Neutrophil (primary cell): Measurements from ENCODE around the gene MFN1.

Experiments used
- H3K27ac ChIP-seq: fragments of 200-600 bp; sonication (generic); 2 replicates; pipeline ENCODE4 v1.5.1; 2016; ENCODE audit warnings: mild to moderate bottlenecking, moderate library complexity
- H3K27me3 ChIP-seq: fragments of 200-600 bp; sonication (generic); 2 replicates; pipeline ENCODE4 v1.6.0; 2016; ENCODE audit warnings: mild to moderate bottlenecking
- H3K36me3 ChIP-seq: fragments of 200-600 bp; sonication (generic); 2 replicates; pipeline ENCODE4 v1.5.1; 2017
- H3K4me1 ChIP-seq, 2 experiments: fragments of 200-600 bp in 1 of 2; sonication (generic) in 1 of 2; 1 replicate in 1 of 2; 2 replicates in 1 of 2; pipeline versions ENCODE4 v1.5.1 to v1.6.1; 2013 to 2016; ENCODE audit warnings: low read depth in 1 of 2, low read length in 1 of 2, mild to moderate bottlenecking in 1 of 2, moderate library complexity in 1 of 2; ENCODE audit not compliant: control insufficient read depth in 1 of 2, insufficient read depth in 1 of 2
- H3K4me3 ChIP-seq, 2 experiments: fragments of 200-600 bp in 1 of 2; sonication (generic) in 1 of 2; 1 replicate in 1 of 2; 2 replicates in 1 of 2; pipeline ENCODE4 v1.5.1; 2013 to 2016; ENCODE audit warnings: low read depth in 1 of 2, low read length in 1 of 2, mild to moderate bottlenecking in 1 of 2, moderate library complexity in 1 of 2
- H3K9me3 ChIP-seq: fragments of 200-600 bp; sonication (generic); 2 replicates; pipeline ENCODE4 v1.5.1; 2016
- TF ChIP-seq, protein P1 (sequence below): fragments of 200-600 bp; sonication (generic); IDR thresholded peaks from 2 replicates; pipeline ENCODE4 v1.5.1; 2016; ENCODE audit warnings: antibody characterized with exemption

MFN1 gene

DNA sequence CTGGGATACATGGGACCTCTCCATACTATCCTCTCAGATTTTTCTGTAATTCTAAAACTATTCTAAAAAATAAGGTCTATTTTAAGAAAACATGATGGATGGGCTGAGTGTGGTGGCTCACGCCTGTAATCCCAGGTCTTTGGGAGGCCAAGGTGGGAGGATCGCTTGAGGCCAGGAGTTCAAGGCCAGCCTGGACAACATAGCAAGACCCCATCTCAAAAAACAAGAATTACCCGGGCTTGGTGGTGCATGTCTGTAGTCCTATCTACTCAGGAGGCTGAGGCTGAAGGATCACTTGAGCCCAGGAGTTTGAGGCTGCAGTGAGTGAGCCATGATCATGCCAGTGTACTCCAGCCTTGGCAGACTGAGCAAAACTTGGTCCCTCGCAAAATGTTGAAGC lies 15.3 kb upstream of the MFN1 start:
- H3K4me1 ChIP-seq: no peaks in the 10 kb centered on the region
- H3K4me3 ChIP-seq: no peak overlapping the region
- TF ChIP-seq, protein P1, sequence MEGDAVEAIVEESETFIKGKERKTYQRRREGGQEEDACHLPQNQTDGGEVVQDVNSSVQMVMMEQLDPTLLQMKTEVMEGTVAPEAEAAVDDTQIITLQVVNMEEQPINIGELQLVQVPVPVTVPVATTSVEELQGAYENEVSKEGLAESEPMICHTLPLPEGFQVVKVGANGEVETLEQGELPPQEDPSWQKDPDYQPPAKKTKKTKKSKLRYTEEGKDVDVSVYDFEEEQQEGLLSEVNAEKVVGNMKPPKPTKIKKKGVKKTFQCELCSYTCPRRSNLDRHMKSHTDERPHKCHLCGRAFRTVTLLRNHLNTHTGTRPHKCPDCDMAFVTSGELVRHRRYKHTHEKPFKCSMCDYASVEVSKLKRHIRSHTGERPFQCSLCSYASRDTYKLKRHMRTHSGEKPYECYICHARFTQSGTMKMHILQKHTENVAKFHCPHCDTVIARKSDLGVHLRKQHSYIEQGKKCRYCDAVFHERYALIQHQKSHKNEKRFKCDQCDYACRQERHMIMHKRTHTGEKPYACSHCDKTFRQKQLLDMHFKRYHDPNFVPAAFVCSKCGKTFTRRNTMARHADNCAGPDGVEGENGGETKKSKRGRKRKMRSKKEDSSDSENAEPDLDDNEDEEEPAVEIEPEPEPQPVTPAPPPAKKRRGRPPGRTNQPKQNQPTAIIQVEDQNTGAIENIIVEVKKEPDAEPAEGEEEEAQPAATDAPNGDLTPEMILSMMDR: no peak
- H3K36me3 ChIP-seq: peaks cover 50% of the 10 kb centered on the region
- no peak overlapping the region for H3K27ac ChIP-seq
- H3K27me3 ChIP-seq: no peaks in the 10 kb centered on the region
- no peaks in the 10 kb centered on the region for H3K9me3 ChIP-seq

DNA sequence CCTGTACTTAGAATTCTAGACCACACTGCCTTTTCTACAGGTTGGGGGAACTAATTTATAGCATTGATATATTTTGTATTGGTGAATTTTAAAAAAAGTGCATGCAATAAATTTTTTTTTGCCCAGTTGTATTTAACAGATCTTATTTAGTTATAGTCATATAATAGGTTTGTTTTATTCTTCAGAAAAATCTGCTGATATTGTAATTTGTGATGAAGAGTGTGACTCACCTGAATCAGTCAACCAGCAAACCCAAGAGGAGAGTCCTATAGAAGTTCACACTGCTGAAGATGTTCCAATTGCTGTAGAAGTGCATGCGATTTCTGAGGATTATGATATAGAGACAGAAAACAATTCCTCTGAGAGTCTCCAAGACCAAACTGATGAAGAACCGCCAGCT lies 14.4 kb upstream of the MFN1 start:
- Histone ChIP-seq H3K27me3 (no peaks in the 10 kb centered on the region), H3K4me1 (no peaks in the 10 kb centered on the region), H3K27ac (no peak overlapping the region), H3K36me3 (peaks cover 49% of the 10 kb centered on the region), H3K9me3 (no peaks in the 10 kb centered on the region), H3K4me3 (no peak overlapping the region)
- TF ChIP-seq, protein P1: no peak

DNA sequence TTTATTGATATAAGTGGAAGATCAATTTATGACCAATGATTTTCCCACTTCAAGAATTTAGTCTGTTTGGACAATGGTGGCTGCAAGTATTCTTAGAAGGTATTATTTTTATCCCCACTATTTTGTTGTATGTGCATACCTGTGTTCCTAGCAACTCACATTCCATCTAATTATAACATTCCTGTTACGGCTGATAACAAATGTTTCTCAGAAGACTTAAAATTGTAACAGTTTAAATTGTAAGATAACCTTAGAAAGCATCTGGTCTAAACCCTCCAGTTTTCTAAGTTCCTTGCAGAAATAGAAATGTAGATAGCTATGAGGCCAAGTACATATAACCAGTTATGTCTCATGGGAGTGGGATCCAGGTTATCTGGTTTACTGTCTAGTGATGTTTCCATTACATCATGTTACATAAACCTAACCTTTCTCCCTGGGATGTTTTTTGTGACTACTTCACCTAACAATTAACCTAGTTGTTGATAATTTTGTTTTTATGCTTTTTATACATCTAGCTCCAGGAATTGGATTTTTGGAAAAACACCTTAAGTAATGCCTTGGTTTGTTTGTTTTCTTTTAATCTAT lies 11.1 kb upstream of the MFN1 start:
- TF ChIP-seq, protein P1: no peak
- Histone ChIP-seq H3K4me1 (no peaks in the 10 kb centered on the region), H3K9me3 (no peaks in the 10 kb centered on the region), H3K27me3 (no peaks in the 10 kb centered on the region), H3K27ac (no peak overlapping the region), H3K4me3 (no peak overlapping the region), H3K36me3 (peaks cover 23% of the 10 kb centered on the region)

DNA sequence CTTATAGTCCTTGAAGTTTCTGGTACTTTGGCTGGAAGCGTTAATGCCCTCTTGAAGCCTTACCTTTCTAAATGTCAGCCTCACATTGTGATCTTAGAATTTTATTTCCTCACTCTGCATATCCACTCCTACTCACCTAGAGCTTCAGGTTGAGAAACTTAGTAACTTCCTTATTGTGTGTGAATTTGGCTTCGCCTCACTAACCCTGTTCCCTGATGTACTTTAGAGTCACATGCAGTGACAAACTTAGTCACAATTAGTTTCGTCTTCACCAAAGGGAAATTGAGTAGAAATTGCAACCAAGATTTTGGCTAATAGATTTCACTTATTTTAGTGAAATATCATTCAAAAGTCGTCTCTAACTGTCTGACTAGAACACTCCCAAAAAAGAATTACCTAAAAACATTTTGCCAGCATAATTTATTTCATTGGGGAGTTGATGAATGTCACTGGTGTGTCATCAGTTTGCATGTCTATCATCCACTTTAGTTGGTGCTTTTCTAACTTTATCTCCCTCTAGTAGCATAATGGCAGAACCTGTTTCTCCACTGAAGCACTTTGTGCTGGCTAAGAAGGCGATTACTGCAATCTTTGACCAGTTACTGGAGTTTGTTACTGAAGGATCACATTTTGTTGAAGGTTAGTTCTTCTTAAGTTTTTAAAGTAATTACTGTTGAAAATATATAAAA lies 960 bp downstream of the MFN1 start:
- peaks cover 31% of the 10 kb centered on the region for H3K36me3 ChIP-seq
- peak overlapping the region; percentile 88 for H3K27ac ChIP-seq
- H3K4me3 ChIP-seq: peak overlapping the region; percentile 78 to 79
- TF ChIP-seq, protein P1: no peak
- no peaks in the 10 kb centered on the region for H3K9me3 ChIP-seq
- peaks cover 7% of the 10 kb centered on the region for H3K27me3 ChIP-seq
- peaks cover 16 to 19% of the 10 kb centered on the region in 2 experiments for H3K4me1 ChIP-seq

DNA sequence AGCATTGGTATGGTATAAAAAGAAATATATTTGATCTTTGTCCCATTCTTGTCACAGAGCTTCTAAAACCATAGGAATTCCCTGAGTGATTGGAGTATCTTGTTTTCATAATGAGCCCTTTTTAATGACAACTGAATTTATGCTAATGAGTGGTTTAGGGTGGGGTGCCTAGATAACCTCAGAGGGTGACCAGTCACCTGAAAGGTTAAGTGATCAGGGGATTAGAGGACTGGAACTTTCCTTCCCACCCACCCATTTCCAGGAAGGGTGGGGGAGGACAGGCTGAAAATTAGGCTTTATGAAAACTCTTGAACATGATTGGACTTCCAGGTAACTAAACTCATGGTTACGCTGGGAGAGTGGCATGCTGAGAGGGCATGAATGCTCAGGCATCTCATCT lies 8.5 kb downstream of the MFN1 start:
- H3K36me3 ChIP-seq: peaks cover 97% of the 10 kb centered on the region
- H3K27me3 ChIP-seq: no peaks in the 10 kb centered on the region
- TF ChIP-seq, protein P1: no peak
- no peaks in the 10 kb centered on the region for H3K9me3 ChIP-seq
- no peak overlapping the region for H3K4me3 ChIP-seq
- H3K27ac ChIP-seq: no peak overlapping the region
- no peaks in the 10 kb centered on the region for H3K4me1 ChIP-seq
